ENCODE results near the gene GNE.
A peak's percentile ranks its signal among the peaks of the same experiment; 100 is the strongest.

GNE gene

DNA sequence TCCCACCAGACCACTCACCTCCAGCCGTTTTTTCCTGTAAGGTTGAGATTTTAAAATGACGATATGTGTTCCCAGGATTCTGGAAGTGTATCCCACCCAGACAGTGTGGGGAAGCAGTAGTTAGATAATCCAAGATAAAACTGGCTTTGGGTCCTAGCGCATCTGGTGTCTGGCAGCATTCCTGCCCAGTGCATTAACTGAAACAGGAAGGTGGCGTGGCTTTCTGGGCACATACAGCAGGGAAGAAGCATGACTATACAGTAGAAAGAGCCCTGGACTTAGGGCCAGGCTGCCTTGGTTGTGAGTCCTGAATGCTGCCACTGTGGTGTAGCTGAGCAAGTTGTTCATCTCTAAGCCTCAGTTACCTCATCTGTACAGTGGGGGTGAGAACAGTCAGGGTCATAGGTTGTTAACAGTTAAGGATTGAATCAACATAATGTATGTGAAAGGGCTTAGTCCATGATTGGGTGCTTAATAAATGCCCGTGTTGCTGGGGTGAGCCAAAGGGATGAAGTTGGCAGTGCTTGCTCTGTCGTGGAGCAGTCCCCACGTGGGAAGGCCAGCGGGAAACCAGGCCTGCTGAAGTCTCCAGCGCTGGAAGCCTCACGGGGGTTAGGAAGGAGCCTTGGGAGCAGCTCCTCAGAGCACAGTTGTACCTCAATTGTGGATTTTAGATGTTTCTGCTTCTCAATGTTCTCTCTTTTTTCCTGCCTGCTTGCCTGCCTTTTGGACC lies 49.6 kb downstream of the GNE start:
- TF ChIP-seq, protein P1, sequence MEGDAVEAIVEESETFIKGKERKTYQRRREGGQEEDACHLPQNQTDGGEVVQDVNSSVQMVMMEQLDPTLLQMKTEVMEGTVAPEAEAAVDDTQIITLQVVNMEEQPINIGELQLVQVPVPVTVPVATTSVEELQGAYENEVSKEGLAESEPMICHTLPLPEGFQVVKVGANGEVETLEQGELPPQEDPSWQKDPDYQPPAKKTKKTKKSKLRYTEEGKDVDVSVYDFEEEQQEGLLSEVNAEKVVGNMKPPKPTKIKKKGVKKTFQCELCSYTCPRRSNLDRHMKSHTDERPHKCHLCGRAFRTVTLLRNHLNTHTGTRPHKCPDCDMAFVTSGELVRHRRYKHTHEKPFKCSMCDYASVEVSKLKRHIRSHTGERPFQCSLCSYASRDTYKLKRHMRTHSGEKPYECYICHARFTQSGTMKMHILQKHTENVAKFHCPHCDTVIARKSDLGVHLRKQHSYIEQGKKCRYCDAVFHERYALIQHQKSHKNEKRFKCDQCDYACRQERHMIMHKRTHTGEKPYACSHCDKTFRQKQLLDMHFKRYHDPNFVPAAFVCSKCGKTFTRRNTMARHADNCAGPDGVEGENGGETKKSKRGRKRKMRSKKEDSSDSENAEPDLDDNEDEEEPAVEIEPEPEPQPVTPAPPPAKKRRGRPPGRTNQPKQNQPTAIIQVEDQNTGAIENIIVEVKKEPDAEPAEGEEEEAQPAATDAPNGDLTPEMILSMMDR (IDR thresholded peaks at IDR 0.05), result no peak
- no peak for TF ChIP-seq ZFX (IDR thresholded peaks at IDR 0.05; ENCODE audit: borderline replicate concordance)
- H3K27ac ChIP-seq, result no peak overlapping the region

DNA sequence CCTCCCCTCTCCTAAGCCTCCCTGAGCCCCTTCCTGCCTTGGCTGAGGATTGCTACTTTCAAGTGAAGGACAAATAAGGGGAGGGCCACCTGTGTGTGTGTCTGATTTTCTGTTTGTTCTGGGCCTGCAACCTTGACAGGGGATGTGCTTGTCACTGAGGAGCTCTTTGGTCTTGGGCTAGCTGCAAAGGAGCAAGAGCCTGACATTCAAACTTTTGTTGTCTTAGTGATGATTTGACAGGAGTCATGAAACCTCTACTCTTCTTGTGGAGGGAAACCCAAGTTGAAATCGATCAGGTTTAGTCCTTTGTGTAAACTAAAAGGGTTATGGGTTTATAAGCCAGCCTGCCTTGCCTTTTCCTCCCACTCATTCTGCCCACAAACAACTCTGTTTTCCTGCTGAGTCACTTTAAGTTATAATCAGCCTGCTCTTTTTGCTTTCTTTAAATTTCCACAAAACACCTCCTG lies 50.7 kb downstream of the GNE start:
- TF ChIP-seq, protein P1 (IDR thresholded peaks at IDR 0.05), result no peak
- TF ChIP-seq ZFX (IDR thresholded peaks at IDR 0.05; ENCODE audit: borderline replicate concordance), result no peak
- no peak overlapping the region for H3K27ac ChIP-seq

DNA sequence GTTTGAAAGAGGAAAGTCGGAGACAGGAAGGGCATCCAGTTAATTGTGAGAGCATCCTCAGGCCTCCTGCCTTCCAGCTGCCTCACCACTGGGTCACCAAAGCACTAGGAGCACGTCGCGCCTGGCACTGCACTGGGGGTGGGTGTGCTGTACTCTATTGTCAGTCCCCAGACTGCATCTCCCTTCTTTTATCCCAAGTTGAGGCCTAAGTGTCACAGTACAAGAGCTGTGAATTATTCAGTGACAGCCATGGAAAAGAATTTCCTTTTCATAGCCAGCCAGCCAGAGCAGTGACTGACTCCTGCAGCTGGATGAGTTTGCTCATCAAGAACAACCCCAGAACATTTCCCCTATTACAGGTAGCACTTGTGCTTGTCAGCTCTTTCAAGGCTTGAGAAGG lies 51.2 kb downstream of the GNE start:
- H3K27ac ChIP-seq, result no peak overlapping the region
- TF ChIP-seq, protein P1 (IDR thresholded peaks at IDR 0.05), result no peak
- TF ChIP-seq ZFX (IDR thresholded peaks at IDR 0.05; ENCODE audit: borderline replicate concordance), result no peak

DNA sequence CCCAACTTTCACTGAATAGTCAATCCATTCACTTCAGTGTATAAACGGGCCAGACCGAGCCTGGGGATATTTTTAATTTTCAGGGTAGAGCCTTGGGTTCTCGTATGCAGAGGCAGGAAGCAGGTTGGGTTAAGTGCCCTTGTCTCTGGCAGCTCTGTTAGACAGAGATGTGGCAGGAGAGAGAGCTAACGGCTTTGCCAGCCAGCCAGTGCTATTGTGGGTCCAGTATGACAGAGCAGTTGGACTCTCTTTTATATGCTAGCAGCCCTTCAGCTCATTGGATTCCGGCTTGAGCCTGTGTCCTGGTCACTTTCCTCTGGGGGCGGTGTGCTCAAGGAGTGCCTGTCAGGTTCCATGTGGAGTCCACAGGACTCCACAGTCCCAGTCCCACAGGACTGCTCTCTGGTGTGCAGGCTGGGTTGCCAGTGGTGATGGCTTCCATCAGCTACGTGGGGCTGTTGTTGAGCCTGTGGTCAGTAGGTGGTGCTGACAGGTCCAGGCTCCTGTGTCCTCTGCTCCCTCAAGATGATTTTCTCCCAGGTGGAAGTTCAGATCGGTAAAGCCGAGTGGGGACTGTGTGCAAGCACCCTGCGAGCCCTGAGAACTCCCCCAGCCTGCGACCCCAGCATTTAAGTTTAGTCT lies 53.2 kb downstream of the GNE start:
- no peak overlapping the region for H3K27ac ChIP-seq
- TF ChIP-seq, protein P1 (IDR thresholded peaks at IDR 0.05), result peak; percentile 30
- TF ChIP-seq ZFX (IDR thresholded peaks at IDR 0.05; ENCODE audit: borderline replicate concordance), result no peak

DNA sequence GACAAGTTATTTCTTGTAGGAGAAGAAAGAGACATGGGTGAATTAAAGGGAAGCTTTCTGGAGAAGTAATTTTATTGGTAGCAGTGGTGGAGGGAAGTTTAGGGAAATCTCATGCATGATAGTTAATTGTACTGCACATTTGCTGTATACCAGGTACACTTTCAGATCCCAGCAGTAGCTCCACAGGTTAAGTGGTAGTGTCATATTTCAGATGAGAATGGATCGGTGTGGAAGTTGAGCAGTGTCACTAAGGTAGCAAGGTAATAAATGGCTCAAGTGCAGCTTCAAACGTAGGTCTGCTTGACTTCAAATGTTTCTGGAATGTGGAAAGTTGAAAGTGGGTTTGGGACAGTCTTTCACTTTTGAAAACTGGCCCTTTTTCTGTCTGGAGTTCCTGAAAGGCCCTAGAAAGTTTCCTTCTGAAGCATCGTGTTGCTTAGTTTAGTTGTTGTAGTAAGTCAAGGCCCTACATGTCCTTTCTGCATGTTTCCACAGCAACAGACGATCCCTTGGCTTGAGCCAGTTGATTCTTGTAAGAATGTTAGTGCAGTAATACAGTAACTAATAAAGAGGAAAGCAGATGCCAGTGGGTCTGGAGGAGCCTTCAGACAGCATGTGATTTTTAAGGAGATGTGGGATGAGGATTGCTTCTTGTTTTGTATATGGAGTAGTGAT lies 63.8 kb downstream of the GNE start:
- no peak overlapping the region for H3K27ac ChIP-seq
- TF ChIP-seq, protein P1 (IDR thresholded peaks at IDR 0.05), result no peak
- no peak for TF ChIP-seq ZFX (IDR thresholded peaks at IDR 0.05; ENCODE audit: borderline replicate concordance)

DNA sequence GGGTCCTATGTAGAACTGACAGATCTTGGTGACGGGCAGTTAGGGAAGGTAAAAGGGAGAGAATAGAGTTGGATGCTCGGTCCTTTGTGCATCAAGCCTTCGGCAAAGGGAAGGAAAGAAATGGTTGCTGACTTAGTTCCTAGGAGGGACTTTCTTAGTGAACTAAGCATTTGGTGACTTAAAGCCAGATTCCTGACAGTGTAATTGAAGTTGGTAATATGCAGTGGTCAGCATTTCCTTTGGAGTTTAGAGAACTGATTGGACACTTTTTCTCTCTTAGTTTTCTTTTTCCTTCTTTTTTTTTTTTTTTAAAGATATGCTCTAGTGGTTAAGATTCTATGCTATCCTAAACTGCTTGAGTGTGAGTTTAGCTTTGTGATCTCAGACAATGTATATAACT lies 65.2 kb downstream of the GNE start:
- no peak overlapping the region for H3K27ac ChIP-seq
- no peak for TF ChIP-seq ZFX (IDR thresholded peaks at IDR 0.05; ENCODE audit: borderline replicate concordance)
- TF ChIP-seq, protein P1 (IDR thresholded peaks at IDR 0.05), result no peak

DNA sequence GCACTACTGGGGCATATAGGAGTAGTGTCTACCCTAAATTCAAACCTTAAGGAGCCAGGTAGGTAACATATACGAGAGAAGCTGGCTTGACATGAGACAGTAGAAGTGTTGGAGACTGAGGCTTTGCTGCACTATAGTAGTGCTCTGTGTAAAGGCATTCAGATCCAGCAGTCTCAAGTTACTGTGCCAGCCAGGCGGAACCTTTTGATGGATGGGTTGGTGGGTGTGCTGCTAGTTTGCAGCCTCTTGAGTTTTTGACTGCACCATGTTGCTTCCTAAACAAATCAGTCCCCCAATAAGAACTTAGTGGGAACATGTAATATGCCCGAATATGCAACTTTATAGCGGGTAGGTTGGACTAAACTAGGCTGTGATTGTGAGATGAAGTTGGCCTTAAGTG lies 66.1 kb downstream of the GNE start:
- no peak for TF ChIP-seq ZFX (IDR thresholded peaks at IDR 0.05; ENCODE audit: borderline replicate concordance)
- TF ChIP-seq, protein P1 (IDR thresholded peaks at IDR 0.05), result no peak
- no peak overlapping the region for H3K27ac ChIP-seq

Measured in 22Rv1 (cell line).